ENCODE measurements around the gene BRSK1. TPM values are rescaled to one million over a fixed set of nuclear protein-coding genes. Genes with fewer than 3 reads are reported as not detected.

The BRSK1 gene
- total RNA-seq, 1 experiment from 2014 or later = 8.7 TPM

- Histone ChIP-seq H3K27ac (ENCODE audit: low read length) (no peak overlapping the region), H3K4me1 (ENCODE audit: insufficient read depth, low read length) (peaks cover under 1% of the 10 kb centered on the region; the same call in 1 of the 2 replicates), H3F3A (ENCODE audit: low read length, unreplicated experiment) (no peaks in the 10 kb centered on the region), H3K9me3 (ENCODE audit: low read length) (no peaks in the 10 kb centered on the region), H3K36me3 (ENCODE audit: low read depth, low read length) (peaks cover 85% of the 10 kb centered on the region), H3K9ac (ENCODE audit: low read length) (no peak overlapping the region), H3K79me2 (ENCODE audit: low read length) (peaks cover 15% of the 10 kb centered on the region), H3K9me2 (replicated peaks; ENCODE audit: low read length) (no peaks in the 10 kb centered on the region), H3K27me3 (ENCODE audit: low read length) (no peaks in the 10 kb centered on the region), H4K20me1 (ENCODE audit: low read length) (peaks cover 14% of the 10 kb centered on the region), H3K4me3 (ENCODE audit: low read length) (no peak overlapping the region), H3K4me2 (ENCODE audit: low read length) (no peak overlapping the region), H2AFZ (ENCODE audit: low read length) (no peak overlapping the region)
- ATAC-seq (no peak), DNase-seq (no peak)
- POLR2A ChIA-PET (ENCODE audit: unreplicated experiment) = no interaction called here
- intact Hi-C loops (cut with micrococcal nuclease) = no loop called here
- no peak for TF ChIP-seq EZH2 (IDR thresholded peaks at IDR 0.05; ENCODE audit: low read length, unreplicated experiment)
- no peak for TF ChIP-seq CTCF (conservative IDR thresholded peaks at IDR 0.05; ENCODE audit: low read depth, low read length)
- no peak for TF ChIP-seq EZH2phosphoT487 (IDR thresholded peaks at IDR 0.05; ENCODE audit: borderline replicate concordance, low read length)
- CTCF ChIA-PET = no interaction called here
- no TSS peak for BruUV-seq (replicated peaks)
Observed at GRCh38 chr19:55241935-55242464, 41.8 kb upstream of the BRSK1 start.

- peaks cover 20% of the 10 kb centered on the region for H3K79me2 ChIP-seq (ENCODE audit: low read length)
- no peaks in the 10 kb centered on the region for H3F3A ChIP-seq (ENCODE audit: low read length, unreplicated experiment)
- no peak overlapping the region for H2AFZ ChIP-seq (ENCODE audit: low read length)
- no peaks in the 10 kb centered on the region for H3K9me3 ChIP-seq (ENCODE audit: low read length)
- ChIA-PET POLR2A (ENCODE audit: unreplicated experiment) (no interaction called here), CTCF (no interaction called here)
- H3K27me3 ChIP-seq (ENCODE audit: low read length) = no peaks in the 10 kb centered on the region
- H3K36me3 ChIP-seq (ENCODE audit: low read depth, low read length) = peaks cover 80% of the 10 kb centered on the region
- peaks cover 19% of the 10 kb centered on the region for H4K20me1 ChIP-seq (ENCODE audit: low read length)
- no TSS peak for BruUV-seq (replicated peaks)
- TF ChIP-seq EZH2 (IDR thresholded peaks at IDR 0.05; ENCODE audit: low read length, unreplicated experiment) (no peak), CTCF (conservative IDR thresholded peaks at IDR 0.05; ENCODE audit: low read depth, low read length) (no peak), EZH2phosphoT487 (IDR thresholded peaks at IDR 0.05; ENCODE audit: borderline replicate concordance, low read length) (no peak)
- ATAC-seq = no peak
- no peak overlapping the region for H3K27ac ChIP-seq (ENCODE audit: low read length)
- no peak overlapping the region for H3K4me2 ChIP-seq (ENCODE audit: low read length)
- intact Hi-C loops (cut with micrococcal nuclease) = no loop called here
- no peak for DNase-seq
- no peak overlapping the region for H3K9ac ChIP-seq (ENCODE audit: low read length)
- H3K4me3 ChIP-seq (ENCODE audit: low read length) = no peak overlapping the region
- peaks cover 6% of the 10 kb centered on the region for H3K4me1 ChIP-seq (ENCODE audit: insufficient read depth, low read length)
- H3K9me2 ChIP-seq (replicated peaks; ENCODE audit: low read length) = no peaks in the 10 kb centered on the region
Observed at GRCh38 chr19:55242517-55242916, 41.3 kb upstream of the BRSK1 start.

- no TSS peak for BruUV-seq (replicated peaks)
- no peak overlapping the region for H3K4me3 ChIP-seq (ENCODE audit: low read length)
- H2AFZ ChIP-seq (ENCODE audit: low read length) = no peak overlapping the region
- H3K9me2 ChIP-seq (replicated peaks; ENCODE audit: low read length) = no peaks in the 10 kb centered on the region
- intact Hi-C loops (cut with micrococcal nuclease) = no loop called here
- H3K27ac ChIP-seq (ENCODE audit: low read length) = no peak overlapping the region
- TF ChIP-seq CTCF (conservative IDR thresholded peaks at IDR 0.05; ENCODE audit: low read depth, low read length) (no peak), EZH2 (IDR thresholded peaks at IDR 0.05; ENCODE audit: low read length, unreplicated experiment) (no peak), EZH2phosphoT487 (IDR thresholded peaks at IDR 0.05; ENCODE audit: borderline replicate concordance, low read length) (no peak)
- no peak overlapping the region for H3K4me2 ChIP-seq (ENCODE audit: low read length)
- CTCF ChIA-PET = no interaction called here
- POLR2A ChIA-PET (ENCODE audit: unreplicated experiment) = no interaction called here
- H3K27me3 ChIP-seq (ENCODE audit: low read length) = no peaks in the 10 kb centered on the region
- peaks cover 35% of the 10 kb centered on the region for H4K20me1 ChIP-seq (ENCODE audit: low read length)
- peaks cover 68% of the 10 kb centered on the region for H3K36me3 ChIP-seq (ENCODE audit: low read depth, low read length)
- peaks cover 22% of the 10 kb centered on the region for H3K4me1 ChIP-seq (ENCODE audit: insufficient read depth, low read length)
- no peak overlapping the region for H3K9ac ChIP-seq (ENCODE audit: low read length)
- ATAC-seq (no peak), DNase-seq (no peak)
- no peaks in the 10 kb centered on the region for H3K9me3 ChIP-seq (ENCODE audit: low read length)
- H3K79me2 ChIP-seq (ENCODE audit: low read length) = peaks cover 36% of the 10 kb centered on the region
- H3F3A ChIP-seq (ENCODE audit: low read length, unreplicated experiment) = no peaks in the 10 kb centered on the region
Observed at GRCh38 chr19:55244004-55244680, 39.7 kb upstream of the BRSK1 start.

Measured in PC-3 (cell line).